Colonic mucosa (tissue), 4 donors: ENCODE results near the gene APH1A. TPM values are rescaled to one million over a fixed set of nuclear protein-coding genes. Genes with fewer than 3 reads are reported as not detected.

Source experiments
- DNase-seq: peaks from one replicate; pipeline ENCODE4 v3.0.0-alpha.2; 2020
- H3K27ac ChIP-seq: fragments of 200-600 bp; one replicate; pipeline ENCODE4 v1.8.0; 2021
- H3K27me3 ChIP-seq: fragments of 200-600 bp; one replicate; pipeline ENCODE4 v1.8.0; 2021
- H3K36me3 ChIP-seq: fragments of 200-600 bp; one replicate; pipeline ENCODE4 v1.8.0; 2021
- H3K4me1 ChIP-seq: fragments of 200-600 bp; one replicate; pipeline ENCODE4 v1.8.0; 2021; ENCODE audit warnings: mild to moderate bottlenecking
- H3K4me3 ChIP-seq: fragments of 200-600 bp; one replicate; pipeline ENCODE4 v1.8.0; 2021
- H3K9ac ChIP-seq, 2 donors: one replicate each; pipeline ENCODE4 v1.7.0; 2013; ENCODE audit warnings: control low read depth in 2 of 2, low read depth in 2 of 2, low read length in 2 of 2
- H3K9me3 ChIP-seq: fragments of 200-600 bp; one replicate; pipeline ENCODE4 v1.8.0; 2021
- CTCF ChIP-seq: fragments of 200-600 bp; IDR thresholded peaks from one replicate; pipeline ENCODE4 v1.8.0; 2022; ENCODE audit warnings: antibody characterized with exemption, mild to moderate bottlenecking
- intact Hi-C: fragments of 100-400 bp; cut with DNase I; formaldehyde crosslinking; loops from one replicate; pipeline ENCODE4 v1.14.1; 2022
- total RNA-seq, 2 donors: library from RNA; stranded (reverse); fragmentation: NEBNext Ultra II Directional in 1 of 2; extraction: Animal tissue kit (Norgen Biotek cat#: 25700) in 1 of 2; gene quantifications; one replicate each; pipeline ENCODE4 v1.2.1, GENCODE V29; 2021
- donor health status: healthy.
- donor health status: DM: no; HTN: no; CAD: no.
- donor health status: DM: no; HTN: no; CAD: no.

Gene APH1A
- total RNA-seq, 2 donors from 2014 or later, result 180 to 209 TPM

DNA sequence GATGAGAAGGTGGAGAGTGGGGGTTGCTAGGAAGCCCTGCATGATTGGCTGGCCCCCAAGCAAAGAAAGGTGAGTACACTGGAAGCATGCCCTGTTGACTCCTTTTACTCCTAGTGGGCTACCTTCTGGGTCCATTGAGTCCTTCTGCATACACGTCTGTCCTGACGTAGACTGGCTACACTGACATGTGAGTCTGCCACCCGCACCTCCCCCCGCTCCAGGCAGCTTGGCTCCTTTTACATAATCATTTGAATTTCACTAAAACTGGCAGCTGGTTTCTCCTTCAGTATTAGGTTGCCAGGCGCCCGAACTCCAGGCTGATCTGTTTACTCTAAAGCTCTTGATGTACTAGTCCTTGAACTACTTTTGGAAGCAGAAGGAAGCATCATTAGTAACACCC lies 33.5 kb upstream of the APH1A start:
- DNase-seq, result no peak
- no peak for TF ChIP-seq CTCF
- no peaks in the 10 kb centered on the region for H3K9me3 ChIP-seq
- H3K36me3 ChIP-seq, result no peaks in the 10 kb centered on the region
- no peak overlapping the region for H3K9ac ChIP-seq
- no peaks in the 10 kb centered on the region for H3K27me3 ChIP-seq
- intact Hi-C loops, result no loop called here
- H3K4me1 ChIP-seq, result no peaks in the 10 kb centered on the region
- no peak overlapping the region for H3K4me3 ChIP-seq
- H3K27ac ChIP-seq, result no peak overlapping the region

GRCh38 chr1:150299716-150300115 lies 30.9 kb upstream of the APH1A start:
- no peak for TF ChIP-seq CTCF
- H3K4me1 ChIP-seq, result no peaks in the 10 kb centered on the region
- intact Hi-C loops, result no loop called here
- H3K9ac ChIP-seq, result no peak overlapping the region
- no peaks in the 10 kb centered on the region for H3K27me3 ChIP-seq
- no peaks in the 10 kb centered on the region for H3K36me3 ChIP-seq
- no peak overlapping the region for H3K4me3 ChIP-seq
- no peak overlapping the region for H3K27ac ChIP-seq
- no peak for DNase-seq
- H3K9me3 ChIP-seq, result no peaks in the 10 kb centered on the region

DNA sequence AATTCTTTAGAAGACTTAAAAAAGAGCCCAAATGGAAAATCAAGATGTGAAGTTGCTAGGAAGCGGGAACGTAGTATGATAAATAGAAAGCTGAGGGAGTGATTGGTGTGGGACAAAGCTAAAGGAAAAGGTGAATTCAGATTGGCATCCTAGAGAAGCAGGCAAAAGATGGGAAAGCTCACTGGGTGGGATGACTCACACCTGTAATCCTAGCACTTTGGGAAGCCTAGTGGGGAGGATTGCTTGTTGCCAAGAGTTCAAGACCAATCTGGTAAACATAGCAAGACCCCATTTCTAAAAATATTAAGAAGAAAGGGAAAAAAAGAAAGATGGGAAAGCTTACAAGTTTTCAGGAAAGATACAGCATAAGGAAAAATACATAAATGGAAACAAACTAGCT lies 26.7 kb upstream of the APH1A start:
- no peaks in the 10 kb centered on the region for H3K27me3 ChIP-seq
- H3K4me3 ChIP-seq, result no peak overlapping the region
- H3K27ac ChIP-seq, result no peak overlapping the region
- H3K4me1 ChIP-seq, result no peaks in the 10 kb centered on the region
- TF ChIP-seq CTCF, result no peak
- H3K36me3 ChIP-seq, result no peaks in the 10 kb centered on the region
- no peaks in the 10 kb centered on the region for H3K9me3 ChIP-seq
- intact Hi-C loops, result no loop called here
- DNase-seq, result no peak
- no peak overlapping the region for H3K9ac ChIP-seq

DNA sequence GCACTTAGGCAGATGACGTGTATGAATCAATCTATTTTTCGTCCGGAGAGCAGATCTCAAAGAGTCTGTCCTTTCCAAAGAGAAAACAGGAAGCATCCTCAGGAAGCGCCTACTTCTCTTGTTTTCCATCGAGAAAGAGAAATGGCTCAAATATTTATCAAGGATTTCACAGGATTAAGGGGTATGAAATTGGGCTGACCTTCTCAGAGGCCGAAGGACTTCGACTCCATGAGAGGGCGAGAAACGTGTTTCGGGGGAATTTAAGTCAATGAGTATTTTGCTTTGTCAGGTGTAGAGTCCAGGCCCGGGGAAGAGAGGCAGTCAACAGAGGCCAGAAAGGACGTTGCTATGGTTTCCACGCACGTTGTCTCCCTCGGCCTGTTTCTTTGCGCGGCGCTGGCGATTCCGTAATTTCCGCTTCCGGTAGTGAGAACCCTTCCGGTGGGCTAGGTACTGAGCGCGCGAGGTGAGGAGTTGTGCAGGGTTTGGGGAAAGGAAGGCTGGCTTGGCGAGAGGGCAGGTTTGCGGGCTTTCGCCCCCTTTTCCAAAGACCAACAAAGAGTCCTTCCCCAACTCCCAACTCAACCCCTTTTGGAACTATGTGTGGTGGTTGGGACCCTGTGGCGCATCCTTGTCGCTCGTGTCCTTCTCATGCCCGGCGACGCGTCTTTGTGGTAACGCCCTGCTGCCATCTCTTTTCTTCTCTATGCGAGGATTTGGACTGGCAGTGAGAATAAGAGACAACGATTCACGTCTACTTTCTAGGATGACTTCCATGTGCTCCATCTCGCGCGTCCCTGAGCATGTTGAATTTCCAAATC lies 24.8 kb upstream of the APH1A start, which contains the start of gene MRPS21:
Gene MRPS21, plus strand, starts transcription at position 429 of the 821 bp plus-strand sequence. CDS start 506 bp downstream, outside the sequence.
- intact Hi-C loops, result no loop called here
- Histone ChIP-seq H3K4me3 (peak within 1 kb of the TSS; percentile 88), H3K36me3 (no peaks in the 10 kb centered on the region), H3K4me1 (no peaks in the 10 kb centered on the region), H3K27me3 (no peaks in the 10 kb centered on the region), H3K9me3 (no peaks in the 10 kb centered on the region), H3K27ac (peak within 1 kb of the TSS; percentile 64), H3K9ac (peak within 1 kb of the TSS; percentile 53 to 71)
- no peak for TF ChIP-seq CTCF
- peak; percentile 93 for DNase-seq

DNA sequence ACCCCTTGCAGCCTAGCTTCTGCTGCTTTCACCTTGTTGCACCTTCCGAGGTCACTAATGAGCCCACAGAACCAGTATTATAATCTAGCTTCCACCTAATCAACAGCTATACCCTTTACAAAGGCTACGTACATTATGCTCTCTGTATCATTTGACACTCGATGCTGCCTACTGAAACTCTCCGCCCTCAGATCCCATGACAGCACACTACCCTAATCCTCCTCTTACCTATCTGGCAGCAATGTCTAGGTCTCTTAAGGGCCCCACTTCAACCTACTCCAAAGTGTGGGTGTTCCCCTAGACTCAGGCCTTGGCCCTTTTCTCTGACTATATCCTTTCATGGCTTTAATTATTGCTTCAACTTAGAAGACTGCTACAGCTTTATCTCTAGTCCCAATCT lies 20.0 kb upstream of the APH1A start:
- no peak for TF ChIP-seq CTCF
- no peaks in the 10 kb centered on the region for H3K4me1 ChIP-seq
- intact Hi-C loops, result no loop called here
- no peak overlapping the region for H3K27ac ChIP-seq
- no peaks in the 10 kb centered on the region for H3K9me3 ChIP-seq
- no peak overlapping the region for H3K9ac ChIP-seq
- H3K4me3 ChIP-seq, result no peak overlapping the region
- no peaks in the 10 kb centered on the region for H3K27me3 ChIP-seq
- DNase-seq, result no peak
- no peaks in the 10 kb centered on the region for H3K36me3 ChIP-seq
